HepG2 (cell line): Measurements from ENCODE around the gene SAP30. TPM values are rescaled to one million over a fixed set of nuclear protein-coding genes. Genes with fewer than 3 reads are reported as not detected.

Experiments
- ATAC-seq: fragments of 200-7000 bp; cut with Tn5 transposase; 3 replicates; pipeline ENCODE4 v1.9.1; 2020; ENCODE audit warnings: mild to moderate bottlenecking, moderate library complexity
- BruUV-seq: library from RNA; stranded (reverse); fragments of 400-500 nt; replicated peaks from 2 replicates; lab custom pipeline; 2021; lab: Mats Ljungman, UMichigan
- CTCF ChIA-PET: fragments of 300-600 bp; formaldehyde crosslinking; extraction: SDS; loops from one replicate; lab custom pipeline; 2021; ENCODE audit warnings: low total read pairs, inconsistent platforms, low intra/inter-chr PET ratio; lab: Yijun Ruan, JAX
- POLR2A ChIA-PET: fragments of 350-600 bp; sonication (Branson Sonifier 250); formaldehyde crosslinking; loops from one replicate; lab custom pipeline; 2020; ENCODE audit warnings: antibody characterized with exemption, inconsistent platforms; lab: Yijun Ruan, JAX
- DNase-seq: peaks from one replicate; pipeline ENCODE4 v3.0.0-alpha.2; 2015; ENCODE audit warnings: low spot score
- FAIRE-seq: peaks from 3 replicates; lab custom pipeline; 2011; peaks lifted over from hg19 to GRCh38; lab: Jason Lieb, UNC
- H2AFZ ChIP-seq: one replicate; pipeline ENCODE4 v1.6.1; 2011; ENCODE audit warnings: low read length, inconsistent platforms
- H3K27ac ChIP-seq: fragments of 300-600 bp; 3 replicates; pipeline ENCODE4 v1.8.0; 2011; ENCODE audit warnings: mixed run types, mild to moderate bottlenecking, mixed read lengths, low read length, inconsistent platforms; ENCODE audit not compliant: insufficient read depth; ENCODE audit errors: extremely low read length
- H3K27me3 ChIP-seq, 2 experiments: fragments of 200-600 bp in 1 of 2; 2 replicates in 1 of 2; 3 replicates in 1 of 2; pipeline versions ENCODE4 v1.6.0 to v1.8.0; 2011; ENCODE audit warnings: low read length in 2 of 2, mild to moderate bottlenecking in 2 of 2, moderate library complexity in 2 of 2, inconsistent platforms in 1 of 2; ENCODE audit not compliant: insufficient read depth in 2 of 2, control insufficient read depth in 1 of 2
- H3K36me3 ChIP-seq, 2 experiments: fragments of 200-600 bp in 1 of 2; replicated peaks in 1 of 2; 2 replicates in 1 of 2; 3 replicates in 1 of 2; pipeline versions ENCODE4 v1.5.1 to v1.8.0; 2011; ENCODE audit warnings: low read length in 2 of 2, inconsistent platforms in 1 of 2; ENCODE audit not compliant: insufficient read depth in 2 of 2, control insufficient read depth in 1 of 2
- H3K4me1 ChIP-seq: 2 replicates; pipeline ENCODE4 v1.5.1; 2012; ENCODE audit warnings: low read length, inconsistent platforms; ENCODE audit not compliant: insufficient read depth
- H3K4me2 ChIP-seq: 2 replicates; pipeline ENCODE4 v1.6.0; 2011; ENCODE audit warnings: low read depth, low read length, inconsistent platforms
- H3K4me3 ChIP-seq, 3 experiments: fragments of 200-600 bp in 1 of 3; sonication (generic), shearing (Covaris generic) in 1 of 3; replicated peaks in 1 of 3; 2 replicates each; pipeline ENCODE4 v1.5.1; 2011 to 2016; ENCODE audit warnings: low read length in 3 of 3, inconsistent platforms in 2 of 3, low read depth in 2 of 3, mild to moderate bottlenecking in 2 of 3, control low read depth in 1 of 3, mixed read lengths in 1 of 3; ENCODE audit not compliant: insufficient read depth in 1 of 3
- H3K79me2 ChIP-seq: one replicate; pipeline ENCODE4 v1.6.1; 2011; ENCODE audit warnings: low read length, inconsistent platforms; ENCODE audit not compliant: insufficient read depth
- H3K9ac ChIP-seq: 2 replicates; pipeline ENCODE4 v1.6.0; 2011; ENCODE audit warnings: mild to moderate bottlenecking, low read depth, low read length, inconsistent platforms; ENCODE audit not compliant: insufficient read depth
- H3K9me3 ChIP-seq: 2 replicates; pipeline ENCODE4 v1.5.1; 2012; ENCODE audit warnings: mild to moderate bottlenecking, low read length
- H4K20me1 ChIP-seq: 2 replicates; pipeline ENCODE4 v1.6.0; 2011; ENCODE audit warnings: inconsistent platforms, mild to moderate bottlenecking, low read length, moderate library complexity; ENCODE audit not compliant: insufficient read depth
- CHD2 ChIP-seq: IDR thresholded peaks from 2 replicates; pipeline ENCODE4 v1.6.1; 2011; ENCODE audit warnings: low read depth, low read length, improper control_type of control experiment
- HCFC1 ChIP-seq: fragments of 150-350 bp; IDR thresholded peaks from 2 replicates; pipeline ENCODE4 v1.6.1; 2014; ENCODE audit warnings: low read depth, low read length
- NFKB2 ChIP-seq: sonication (generic); formaldehyde crosslinking; IDR thresholded peaks from 2 replicates; pipeline ENCODE4 v1.4.0; 2020; ENCODE audit warnings: missing genetic modification reagents, borderline replicate concordance
- PPARG ChIP-seq: conservative IDR thresholded peaks from 2 replicates; pipeline ENCODE4 v1.6.1; 2016; ENCODE audit warnings: missing biosample characterization, missing genetic modification reagents
- SATB2 ChIP-seq: sonication (generic); formaldehyde crosslinking; IDR thresholded peaks from 2 replicates; pipeline ENCODE4 v1.5.0; 2020; ENCODE audit warnings: missing genetic modification reagents
- ZBTB7A ChIP-seq: sonication (generic); formaldehyde crosslinking; IDR thresholded peaks from 2 replicates; pipeline ENCODE4 v1.8.0; 2022; ENCODE audit warnings: mild to moderate bottlenecking, missing genetic modification reagents
- ZNF224 ChIP-seq: sonication (generic); formaldehyde crosslinking; IDR thresholded peaks from 2 replicates; pipeline ENCODE4 v1.5.0; 2020; ENCODE audit warnings: mild to moderate bottlenecking, missing genetic modification reagents
- ZNF839 ChIP-seq: sonication (generic); formaldehyde crosslinking; IDR thresholded peaks from 2 replicates; pipeline ENCODE4 v1.4.0; 2020; ENCODE audit warnings: missing genetic modification reagents, mild to moderate bottlenecking, borderline replicate concordance
- WGBS: methylation state at CpG from one replicate; pipeline ENCODE4 v1.1.6; 2017; ENCODE audit warnings: low lambda C conversion rate; 5-methylcytosine and 5-hydroxymethylcytosine counted together
- in situ Hi-C: cut with HindIII; loops from 2 replicates; pipeline ENCODE4 v1.10.0; 2017; ENCODE audit warnings: low pct_unique_long_range_greater_than_20kb; ENCODE audit not compliant: extremely low pct_ligation_motif_present
- intact Hi-C: fragments of 100-400 bp; cut with micrococcal nuclease; formaldehyde crosslinking; loops from one replicate; pipeline ENCODE4 v1.10.0; 2022; ENCODE audit not compliant: unreplicated experiment
- polyA plus RNA-seq, 8 experiments: library from polyadenylated mRNA; depleted of rRNA in 3 of 8; stranded (reverse) in 7 of 8; unstranded in 1 of 8; fragments of >200 nt; fragmentation: Illumina TruSeq in 4 of 8; extraction: Trizol in 4 of 8; gene quantifications; 2 replicates each; pipeline versions ENCODE4 v1.2.1 to v1.2.3, GENCODE V29; 2011 to 2016; ENCODE audit warnings: low read depth in 4 of 8, missing spikeins in 1 of 8, mixed read lengths in 1 of 8; ENCODE audit not compliant: insufficient read depth in 1 of 8
- total RNA-seq, 5 experiments: library from RNA; depleted of rRNA; stranded (reverse); fragments of >200 nt; fragmentation: Illumina TruSeq; extraction: Trizol; gene quantifications; 2 replicates each; pipeline ENCODE4 v1.2.3, GENCODE V29; 2016; ENCODE audit warnings: low read depth in 1 of 5
- TF ChIP-seq, protein P1 (sequence below): sonication (generic); formaldehyde crosslinking; IDR thresholded peaks from 2 replicates; pipeline ENCODE4 v1.4.0; 2020; ENCODE audit warnings: missing genetic modification reagents, mild to moderate bottlenecking, borderline replicate concordance

Gene SAP30
- total and polyA plus RNA-seq, 2 of the 13 experiments (the other 11 are each of a cell fraction or from before 2014, with no cell fraction given): 14.2 to 25.1 TPM

DNA sequence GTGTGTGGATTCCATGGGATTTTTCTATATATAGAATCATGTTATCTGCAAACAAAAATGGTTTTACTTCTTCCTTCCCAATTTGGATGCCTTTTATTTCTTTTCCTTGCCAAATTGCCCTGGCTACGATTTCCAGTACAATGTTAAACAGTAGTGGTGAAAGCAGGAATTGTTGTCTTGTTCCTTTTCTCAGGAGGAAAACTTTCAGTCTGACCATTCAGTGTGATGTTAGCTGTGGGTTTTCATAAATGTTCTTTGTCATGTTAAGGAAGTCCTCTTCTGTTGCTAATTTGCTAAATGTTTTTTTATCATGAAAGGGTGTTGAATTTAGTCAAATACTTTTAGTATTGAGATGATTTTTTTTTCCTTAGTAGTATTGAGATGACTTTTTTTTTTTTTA, 10.9 kb downstream of the SAP30 start:
- no peaks in the 10 kb centered on the region for H3K9me3 ChIP-seq
- ChIA-PET CTCF (no interaction called here), POLR2A (no interaction called here)
- TF ChIP-seq ZNF839 (CRISPR knock-in tag) (no peak), HCFC1 (no peak), ZBTB7A (CRISPR knock-in tag) (no peak), ZNF224 (CRISPR knock-in tag) (no peak), SATB2 (CRISPR knock-in tag) (no peak), CHD2 (no peak), NFKB2 (CRISPR knock-in tag) (no peak), PPARG (CRISPR knock-in tag) (no peak)
- TF ChIP-seq, protein P1, sequence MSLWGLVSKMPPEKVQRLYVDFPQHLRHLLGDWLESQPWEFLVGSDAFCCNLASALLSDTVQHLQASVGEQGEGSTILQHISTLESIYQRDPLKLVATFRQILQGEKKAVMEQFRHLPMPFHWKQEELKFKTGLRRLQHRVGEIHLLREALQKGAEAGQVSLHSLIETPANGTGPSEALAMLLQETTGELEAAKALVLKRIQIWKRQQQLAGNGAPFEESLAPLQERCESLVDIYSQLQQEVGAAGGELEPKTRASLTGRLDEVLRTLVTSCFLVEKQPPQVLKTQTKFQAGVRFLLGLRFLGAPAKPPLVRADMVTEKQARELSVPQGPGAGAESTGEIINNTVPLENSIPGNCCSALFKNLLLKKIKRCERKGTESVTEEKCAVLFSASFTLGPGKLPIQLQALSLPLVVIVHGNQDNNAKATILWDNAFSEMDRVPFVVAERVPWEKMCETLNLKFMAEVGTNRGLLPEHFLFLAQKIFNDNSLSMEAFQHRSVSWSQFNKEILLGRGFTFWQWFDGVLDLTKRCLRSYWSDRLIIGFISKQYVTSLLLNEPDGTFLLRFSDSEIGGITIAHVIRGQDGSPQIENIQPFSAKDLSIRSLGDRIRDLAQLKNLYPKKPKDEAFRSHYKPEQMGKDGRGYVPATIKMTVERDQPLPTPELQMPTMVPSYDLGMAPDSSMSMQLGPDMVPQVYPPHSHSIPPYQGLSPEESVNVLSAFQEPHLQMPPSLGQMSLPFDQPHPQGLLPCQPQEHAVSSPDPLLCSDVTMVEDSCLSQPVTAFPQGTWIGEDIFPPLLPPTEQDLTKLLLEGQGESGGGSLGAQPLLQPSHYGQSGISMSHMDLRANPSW (CRISPR knock-in tag): no peak
- ATAC-seq: no peak
- intact Hi-C loops: no loop called here
- no peaks in the 10 kb centered on the region; a peak in 1 of 5 replicates for H3K36me3 ChIP-seq
- no peaks in the 10 kb centered on the region for H3K4me1 ChIP-seq
- no TSS peak for BruUV-seq
- H3K9ac ChIP-seq: no peak overlapping the region
- no peaks in the 10 kb centered on the region for H4K20me1 ChIP-seq
- FAIRE-seq: no peak
- DNase-seq: no peak
- no peak overlapping the region for H3K4me2 ChIP-seq
- no peak overlapping the region for H3K27ac ChIP-seq
- H2AFZ ChIP-seq: no peak overlapping the region
- in situ Hi-C loops: no loop called here
- no peaks in the 10 kb centered on the region for H3K27me3 ChIP-seq
- WGBS: 61% methylated on average over 1 of the region's 1 CpG
- H3K4me3 ChIP-seq: no peak overlapping the region
- H3K79me2 ChIP-seq: no peaks in the 10 kb centered on the region
